Sigmoid colon (tissue), 7 donors: ENCODE data around the gene NAALADL2. TPM values are rescaled to one million over a fixed set of nuclear protein-coding genes. Genes with fewer than 3 reads are reported as not detected.

Source experiments
- DNase-seq: peaks from one replicate; pipeline ENCODE4 v3.0.0-alpha.2; 2019
- H3K27ac ChIP-seq, 4 donors: fragments of 200-600 bp; sonication (generic); one replicate each; pipeline ENCODE4 v1.5.1; 2016 to 2019; ENCODE audit warnings: mild to moderate bottlenecking in 1 of 4
- H3K27me3 ChIP-seq, 3 donors: fragments of 200-600 bp; sonication (generic); one replicate each; pipeline ENCODE4 v1.5.1; 2019; ENCODE audit warnings: mild to moderate bottlenecking in 1 of 3
- H3K36me3 ChIP-seq, 4 donors: fragments of 200-600 bp; sonication (generic); one replicate each; pipeline ENCODE4 v1.5.1; 2016 to 2019
- H3K4me1 ChIP-seq, 4 donors: fragments of 200-600 bp; sonication (generic); one replicate each; pipeline ENCODE4 v1.5.1; 2017 to 2019
- H3K4me3 ChIP-seq, 4 donors: fragments of 200-600 bp; sonication (generic); one replicate each; pipeline ENCODE4 v1.5.1; 2017 to 2019; ENCODE audit warnings: mild to moderate bottlenecking in 2 of 4, moderate library complexity in 1 of 4
- H3K9me3 ChIP-seq, 4 donors: fragments of 200-600 bp in 3 of 4; sonication (generic) in 3 of 4; one replicate each; pipeline versions ENCODE4 v1.5.1 to v1.6.1; 2013 to 2019
- EP300 ChIP-seq, 4 donors: sonication (generic); formaldehyde crosslinking; IDR thresholded peaks; one replicate each; pipeline ENCODE4 v1.6.1; 2017; ENCODE audit warnings: antibody characterized with exemption in 4 of 4
- POLR2A ChIP-seq, 2 donors: fragments of 450-650 bp; IDR thresholded peaks; one replicate each; pipeline ENCODE4 v1.6.1; 2016; ENCODE audit warnings: antibody characterized with exemption in 2 of 2, mild to moderate bottlenecking in 2 of 2, moderate library complexity in 2 of 2
- POLR2AphosphoS5 ChIP-seq, 4 donors: sonication (generic); formaldehyde crosslinking; IDR thresholded peaks; one replicate each; pipeline ENCODE4 v1.6.1; 2017; ENCODE audit warnings: antibody characterized with exemption in 4 of 4
- WGBS, 2 donors: extraction: QIAGEN DNeasy Blood & Tissue Kit; methylation state at CpG; one replicate each; pipeline ENCODE4 v1.1.7; 2013; 5-methylcytosine and 5-hydroxymethylcytosine counted together
- intact Hi-C: fragments of 100-400 bp; cut with DNase I; formaldehyde crosslinking; loops from one replicate; pipeline ENCODE4 v1.15.1; 2023
- polyA plus RNA-seq, 3 donors: library from polyadenylated mRNA; stranded (reverse); fragments of 200-250 nt; gene quantifications; one replicate each; pipeline ENCODE4 v1.2.3, GENCODE V29; 2013
- total RNA-seq, 4 donors: library from RNA; depleted of rRNA; stranded (reverse); fragments of >200 nt; gene quantifications; one replicate each; pipeline ENCODE4 v1.1.0, GENCODE V29; 2016
- TF ChIP-seq, protein P1 (sequence below), 4 experiments: fragments of 450-650 bp in 3 of 4; fragments of 200-600 bp in 1 of 4; IDR thresholded peaks; one replicate each; pipeline ENCODE4 v1.5.1; 2016 to 2019; ENCODE audit warnings: antibody characterized with exemption in 4 of 4, mild to moderate bottlenecking in 3 of 4, moderate library complexity in 2 of 4
- donor health status: healthy with polysubstance abuse.
- donor health status: Bipolar disorder and iron deficiency.
- donor health status: healthy.

Gene NAALADL2
- total and polyA plus RNA-seq, 7 donors: 0.46 to 18.5 (median 6.0) TPM

DNA sequence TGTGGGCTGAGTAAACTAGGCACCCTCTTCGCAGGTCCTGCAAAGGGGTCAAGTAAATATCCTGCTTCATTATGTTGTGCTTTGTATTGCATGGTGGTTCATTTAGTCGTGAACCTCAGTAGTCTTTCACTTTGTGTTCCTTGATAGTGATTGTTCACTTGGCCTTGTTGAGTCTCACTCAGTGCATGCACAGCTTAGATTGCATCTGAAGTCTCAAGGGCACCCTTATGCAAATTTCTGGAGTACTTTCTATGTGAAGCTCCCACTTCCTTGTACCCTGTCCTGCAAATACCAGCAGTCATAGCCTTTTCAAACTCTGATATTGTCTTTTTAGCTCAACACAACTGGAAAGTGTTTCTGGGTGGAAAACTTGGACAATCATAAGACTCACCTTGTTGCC lies 519.2 kb downstream of the NAALADL2 start:
- Histone ChIP-seq H3K27me3 (no peaks in the 10 kb centered on the region), H3K36me3 (no peaks in the 10 kb centered on the region), H3K9me3 (no peaks in the 10 kb centered on the region), H3K4me1 (no peaks in the 10 kb centered on the region), H3K4me3 (no peak overlapping the region), H3K27ac (no peak overlapping the region)
- TF ChIP-seq, protein P1, sequence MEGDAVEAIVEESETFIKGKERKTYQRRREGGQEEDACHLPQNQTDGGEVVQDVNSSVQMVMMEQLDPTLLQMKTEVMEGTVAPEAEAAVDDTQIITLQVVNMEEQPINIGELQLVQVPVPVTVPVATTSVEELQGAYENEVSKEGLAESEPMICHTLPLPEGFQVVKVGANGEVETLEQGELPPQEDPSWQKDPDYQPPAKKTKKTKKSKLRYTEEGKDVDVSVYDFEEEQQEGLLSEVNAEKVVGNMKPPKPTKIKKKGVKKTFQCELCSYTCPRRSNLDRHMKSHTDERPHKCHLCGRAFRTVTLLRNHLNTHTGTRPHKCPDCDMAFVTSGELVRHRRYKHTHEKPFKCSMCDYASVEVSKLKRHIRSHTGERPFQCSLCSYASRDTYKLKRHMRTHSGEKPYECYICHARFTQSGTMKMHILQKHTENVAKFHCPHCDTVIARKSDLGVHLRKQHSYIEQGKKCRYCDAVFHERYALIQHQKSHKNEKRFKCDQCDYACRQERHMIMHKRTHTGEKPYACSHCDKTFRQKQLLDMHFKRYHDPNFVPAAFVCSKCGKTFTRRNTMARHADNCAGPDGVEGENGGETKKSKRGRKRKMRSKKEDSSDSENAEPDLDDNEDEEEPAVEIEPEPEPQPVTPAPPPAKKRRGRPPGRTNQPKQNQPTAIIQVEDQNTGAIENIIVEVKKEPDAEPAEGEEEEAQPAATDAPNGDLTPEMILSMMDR (IDR thresholded peaks at IDR 0.05): no peak
- TF ChIP-seq EP300 (IDR thresholded peaks at IDR 0.05) (no peak), POLR2AphosphoS5 (IDR thresholded peaks at IDR 0.05) (no peak), POLR2A (IDR thresholded peaks at IDR 0.05) (no peak)
- intact Hi-C loops: no loop called here
- no peak for DNase-seq
- WGBS, 2 donors: 57 to 87% methylated on average over 2 of the region's 2 CpGs

GRCh38 chr3:175381685-175382084 lies 522.6 kb downstream of the NAALADL2 start:
- no peaks in the 10 kb centered on the region for H3K4me1 ChIP-seq
- no peak for DNase-seq
- H3K4me3 ChIP-seq: no peak overlapping the region
- no peaks in the 10 kb centered on the region for H3K36me3 ChIP-seq
- 93% methylated on average over 4 of the region's 4 CpGs for WGBS, 2 donors
- TF ChIP-seq EP300 (IDR thresholded peaks at IDR 0.05) (no peak), POLR2AphosphoS5 (IDR thresholded peaks at IDR 0.05) (no peak), POLR2A (IDR thresholded peaks at IDR 0.05) (no peak)
- TF ChIP-seq, protein P1 (IDR thresholded peaks at IDR 0.05): no peak
- intact Hi-C loops: no loop called here
- no peaks in the 10 kb centered on the region for H3K27me3 ChIP-seq
- no peaks in the 10 kb centered on the region for H3K9me3 ChIP-seq
- H3K27ac ChIP-seq: no peak overlapping the region

DNA sequence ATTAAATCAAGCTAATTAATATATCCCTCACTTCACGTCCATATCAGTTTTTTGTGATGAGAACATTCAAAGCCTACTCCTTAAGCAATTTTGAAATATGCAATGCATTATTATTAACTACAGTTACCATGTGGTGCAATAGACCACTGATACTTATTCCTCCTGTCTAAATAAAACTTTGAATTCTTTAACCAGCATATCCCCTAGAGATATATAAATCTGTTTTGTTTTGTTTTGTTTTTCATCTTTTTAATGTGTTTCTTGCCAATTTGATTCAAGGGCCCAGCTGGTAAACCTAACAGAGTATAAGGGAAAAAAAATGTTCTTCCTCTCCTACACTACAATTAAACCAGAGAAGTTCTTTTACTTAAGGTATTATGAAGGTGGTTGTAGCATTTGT lies 524.2 kb downstream of the NAALADL2 start:
- TF ChIP-seq EP300 (IDR thresholded peaks at IDR 0.05) (no peak), POLR2AphosphoS5 (IDR thresholded peaks at IDR 0.05) (no peak), POLR2A (IDR thresholded peaks at IDR 0.05) (no peak)
- TF ChIP-seq, protein P1 (IDR thresholded peaks at IDR 0.05): no peak
- Histone ChIP-seq H3K9me3 (no peaks in the 10 kb centered on the region), H3K4me1 (no peaks in the 10 kb centered on the region), H3K36me3 (no peaks in the 10 kb centered on the region), H3K27me3 (no peaks in the 10 kb centered on the region), H3K27ac (no peak overlapping the region), H3K4me3 (no peak overlapping the region)
- intact Hi-C loops: no loop called here
- no peak for DNase-seq
- 81 to 89% methylated on average over 1 of the region's 1 CpG for WGBS, 2 donors

GRCh38 chr3:175383813-175384212 lies 524.7 kb downstream of the NAALADL2 start:
- no peak overlapping the region for H3K4me3 ChIP-seq
- H3K9me3 ChIP-seq: no peaks in the 10 kb centered on the region
- intact Hi-C loops: no loop called here
- no peaks in the 10 kb centered on the region for H3K27me3 ChIP-seq
- no peak overlapping the region for H3K27ac ChIP-seq
- H3K36me3 ChIP-seq: no peaks in the 10 kb centered on the region
- no peaks in the 10 kb centered on the region for H3K4me1 ChIP-seq
- TF ChIP-seq POLR2AphosphoS5 (IDR thresholded peaks at IDR 0.05): no peak
- TF ChIP-seq, protein P1 (IDR thresholded peaks at IDR 0.05): no peak
- no peak for TF ChIP-seq EP300 (IDR thresholded peaks at IDR 0.05)
- no peak for TF ChIP-seq POLR2A (IDR thresholded peaks at IDR 0.05)
- WGBS, 2 donors: 84 to 85% methylated on average over 3 of the region's 3 CpGs
- DNase-seq: no peak

DNA sequence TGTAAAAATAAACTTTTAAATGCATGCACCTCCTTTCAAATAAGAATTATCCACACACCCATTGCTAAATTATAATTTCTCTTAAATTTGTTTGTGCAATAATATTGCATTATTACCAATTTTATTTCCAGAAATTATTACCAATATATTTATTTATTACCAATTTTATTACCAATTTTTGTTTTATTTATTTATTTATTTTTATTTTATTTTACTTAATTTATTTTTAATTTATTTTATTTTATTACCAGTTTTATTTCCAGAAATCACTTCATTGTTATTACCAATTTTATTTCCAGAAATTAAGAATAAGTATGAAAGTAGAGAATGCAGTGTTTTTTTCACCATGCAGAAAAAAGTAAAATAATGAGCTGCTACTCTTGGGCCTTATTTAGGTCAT lies 525.4 kb downstream of the NAALADL2 start:
- Histone ChIP-seq H3K4me1 (no peaks in the 10 kb centered on the region), H3K4me3 (no peak overlapping the region), H3K27ac (no peak overlapping the region), H3K9me3 (no peaks in the 10 kb centered on the region), H3K27me3 (no peaks in the 10 kb centered on the region), H3K36me3 (no peaks in the 10 kb centered on the region)
- no peak for TF ChIP-seq POLR2A (IDR thresholded peaks at IDR 0.05)
- no peak for TF ChIP-seq POLR2AphosphoS5 (IDR thresholded peaks at IDR 0.05)
- TF ChIP-seq, protein P1 (IDR thresholded peaks at IDR 0.05): no peak
- TF ChIP-seq EP300 (IDR thresholded peaks at IDR 0.05): no peak
- intact Hi-C loops: no loop called here
- no peak for DNase-seq
